Loucy (cell line): Measurements from ENCODE around the gene RAD9B.
"Not testable (repeated sequence)": the region's sequence is repeated elsewhere in the genome, so short reads cannot be mapped to it uniquely, and the experiment has no call there.

Source experiments
- H2AFZ ChIP-seq: fragments of 200-600 bp; sonication (generic); 2 replicates; pipeline ENCODE4 v1.6.0; 2016; ENCODE audit warnings: antibody characterized with exemption, mild to moderate bottlenecking, low read length, moderate library complexity
- H3F3A ChIP-seq: fragments of 200-600 bp; 2 replicates; pipeline ENCODE4 v1.6.0; 2016; ENCODE audit warnings: antibody characterized with exemption, low read depth, mild to moderate bottlenecking
- H3K27me3 ChIP-seq: fragments of 200-600 bp; sonication (generic); 2 replicates; pipeline ENCODE4 v1.6.1; 2014; ENCODE audit warnings: low read length, mild to moderate bottlenecking; ENCODE audit not compliant: insufficient read depth, poor library complexity, severe bottlenecking
- H3K36me3 ChIP-seq: fragments of 200-600 bp; sonication (generic); 2 replicates; pipeline ENCODE4 v1.6.1; 2016; ENCODE audit warnings: low read length; ENCODE audit not compliant: insufficient read depth
- H3K4me1 ChIP-seq: fragments of 200-600 bp; sonication (generic); 2 replicates; pipeline ENCODE4 v1.5.1; 2014; ENCODE audit warnings: low read length, mild to moderate bottlenecking; ENCODE audit not compliant: insufficient read depth, poor library complexity, severe bottlenecking
- H3K4me2 ChIP-seq: fragments of 200-600 bp; sonication (generic); 2 replicates; pipeline ENCODE4 v1.6.0; 2014; ENCODE audit warnings: antibody characterized with exemption, low read length, low read depth, mild to moderate bottlenecking; ENCODE audit not compliant: poor library complexity, severe bottlenecking
- H3K4me3 ChIP-seq: fragments of 200-600 bp; sonication (generic); 2 replicates; pipeline ENCODE4 v1.5.1; 2014; ENCODE audit warnings: low read length, mild to moderate bottlenecking, mixed read lengths; ENCODE audit not compliant: poor library complexity, severe bottlenecking
- H3K79me2 ChIP-seq: fragments of 200-600 bp; sonication (generic); 2 replicates; pipeline ENCODE4 v1.6.1; 2014; ENCODE audit warnings: low read length; ENCODE audit not compliant: insufficient read depth
- H3K9ac ChIP-seq: fragments of 200-600 bp; sonication (generic); 2 replicates; pipeline ENCODE4 v1.6.0; 2014; ENCODE audit warnings: mild to moderate bottlenecking, low read depth, low read length, moderate library complexity; ENCODE audit not compliant: poor library complexity, severe bottlenecking
- H3K9me2 ChIP-seq: fragments of 200-600 bp; sonication (generic); replicated peaks from 2 replicates; pipeline ENCODE4 v1.6.1; 2016; ENCODE audit warnings: low read depth, low read length, mixed read lengths
- H3K9me3 ChIP-seq: fragments of 200-600 bp; sonication (generic); 2 replicates; pipeline ENCODE4 v1.6.1; 2014; ENCODE audit warnings: mild to moderate bottlenecking, antibody characterized with exemption, low read length, low read depth; ENCODE audit not compliant: insufficient read depth
- H4K20me1 ChIP-seq: fragments of 200-600 bp; sonication (generic); 2 replicates; pipeline ENCODE4 v1.6.0; 2014; ENCODE audit warnings: antibody characterized with exemption, low read length, mild to moderate bottlenecking; ENCODE audit not compliant: insufficient read depth, poor library complexity, severe bottlenecking
- CTCF ChIP-seq: fragments of 200-600 bp; sonication (generic); conservative IDR thresholded peaks from 2 replicates; pipeline ENCODE4 v1.5.1; 2014; ENCODE audit warnings: mild to moderate bottlenecking, antibody characterized with exemption, low read length
- EZH2phosphoT487 ChIP-seq: fragments of 200-600 bp; IDR thresholded peaks from 2 replicates; pipeline ENCODE4 v1.6.1; 2018; ENCODE audit warnings: antibody characterized with exemption, mild to moderate bottlenecking, moderate library complexity, borderline replicate concordance

RAD9B gene

GRCh38 chr12:110516995-110517394 is 14.9 kb downstream of the RAD9B start:
- H3K9ac ChIP-seq = no peak overlapping the region
- H3K9me2 ChIP-seq = no peaks in the 10 kb centered on the region
- no peaks in the 10 kb centered on the region for H3K27me3 ChIP-seq
- H4K20me1 ChIP-seq = no peaks in the 10 kb centered on the region
- no peak overlapping the region for H3K4me3 ChIP-seq
- no peaks in the 10 kb centered on the region for H3K36me3 ChIP-seq
- no peaks in the 10 kb centered on the region for H3K4me1 ChIP-seq
- no peaks in the 10 kb centered on the region for H3K9me3 ChIP-seq
- no peaks in the 10 kb centered on the region for H3K79me2 ChIP-seq
- no peak for TF ChIP-seq EZH2phosphoT487
- TF ChIP-seq CTCF = no peak
- H3F3A ChIP-seq = no peaks in the 10 kb centered on the region
- H2AFZ ChIP-seq = no peak overlapping the region
- no peak overlapping the region for H3K4me2 ChIP-seq

DNA sequence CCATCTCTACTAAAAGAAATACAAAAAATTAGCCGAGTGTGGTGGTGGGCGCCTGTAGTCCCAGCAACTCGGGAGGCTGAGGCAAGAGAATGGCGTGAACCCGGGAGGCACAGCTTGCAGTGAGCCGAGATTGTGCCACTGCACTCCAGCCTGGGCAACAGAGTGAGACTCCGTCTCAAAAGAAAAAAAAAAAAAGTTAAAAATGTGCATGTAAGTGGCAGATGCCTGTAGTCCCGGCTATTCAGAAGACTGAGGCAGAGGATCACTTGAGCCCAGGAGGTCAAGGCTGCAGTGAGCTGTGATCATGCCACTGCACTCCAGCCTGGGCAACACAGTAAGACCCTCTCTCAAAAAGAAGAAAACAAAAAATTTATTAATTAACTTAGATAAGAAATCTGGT is 15.9 kb downstream of the RAD9B start:
- not testable (repeated sequence) for H3K4me2 ChIP-seq, H3K9ac ChIP-seq, H3K79me2 ChIP-seq, H3K36me3 ChIP-seq, H4K20me1 ChIP-seq, H2AFZ ChIP-seq, H3K4me3 ChIP-seq, H3K4me1 ChIP-seq, H3F3A ChIP-seq, H3K27me3 ChIP-seq, H3K9me3 ChIP-seq, H3K9me2 ChIP-seq

DNA sequence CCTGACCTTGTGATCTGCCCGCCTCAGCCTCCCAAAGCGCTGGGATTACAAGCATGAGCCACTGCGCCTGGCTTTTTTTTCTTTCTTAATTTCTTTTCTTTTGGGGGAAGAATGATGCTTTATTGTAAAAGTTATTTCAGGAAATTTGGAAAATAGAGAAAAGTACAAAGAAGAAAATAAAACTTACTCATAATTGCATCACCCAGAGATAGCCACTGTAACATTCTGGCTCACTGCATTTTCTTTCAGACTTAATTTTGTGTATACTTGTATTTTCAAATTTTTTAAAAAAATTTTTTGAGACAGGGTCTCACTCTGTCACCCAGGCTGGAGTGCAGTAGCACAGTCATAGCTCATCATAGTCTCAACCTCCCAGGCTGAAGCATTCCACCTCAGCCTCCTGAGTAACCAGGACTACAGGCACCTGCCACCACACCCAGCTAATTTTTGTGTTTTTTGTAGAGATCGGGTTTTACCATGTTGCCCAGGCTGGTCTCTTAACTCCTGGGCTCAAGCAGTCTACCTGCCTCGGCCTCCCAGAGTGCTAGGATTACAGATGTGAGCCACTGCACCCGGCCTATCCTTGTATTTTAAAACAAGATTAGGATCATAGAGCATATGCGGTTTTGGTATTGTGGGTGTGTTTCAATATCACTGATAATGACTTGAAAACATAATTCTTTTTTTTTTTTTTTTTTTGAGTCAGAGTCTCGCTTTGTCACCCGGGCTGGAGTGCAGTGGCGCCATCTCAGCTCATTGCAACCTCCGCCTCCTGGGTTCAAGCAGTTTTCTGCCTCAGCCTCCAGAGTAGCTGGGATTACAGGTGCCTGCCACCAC is 19.0 kb downstream of the RAD9B start:
- not testable (repeated sequence) for H3K9me3 ChIP-seq, H3K9ac ChIP-seq, H3K36me3 ChIP-seq, H4K20me1 ChIP-seq, H3K9me2 ChIP-seq, H3F3A ChIP-seq, H3K79me2 ChIP-seq, H2AFZ ChIP-seq, H3K27me3 ChIP-seq, H3K4me1 ChIP-seq, H3K4me3 ChIP-seq, H3K4me2 ChIP-seq

- TF ChIP-seq EZH2phosphoT487 = no peak
- no peak for TF ChIP-seq CTCF
- H3K9me2 ChIP-seq = no peaks in the 10 kb centered on the region
- no peak overlapping the region for H2AFZ ChIP-seq
- no peaks in the 10 kb centered on the region for H3F3A ChIP-seq
- no peaks in the 10 kb centered on the region for H3K79me2 ChIP-seq
- no peaks in the 10 kb centered on the region for H3K27me3 ChIP-seq
- H3K9ac ChIP-seq = no peak overlapping the region
- peaks cover 18% of the 10 kb centered on the region; the same call in 1 of the 2 replicates for H3K36me3 ChIP-seq
- H3K4me2 ChIP-seq = no peak overlapping the region
- H4K20me1 ChIP-seq = no peaks in the 10 kb centered on the region
- peaks cover 9% of the 10 kb centered on the region for H3K4me1 ChIP-seq
- H3K9me3 ChIP-seq = no peaks in the 10 kb centered on the region
- no peak overlapping the region for H3K4me3 ChIP-seq
These were observed 26.2 kb downstream of the RAD9B start for GRCh38 chr12:110528277-110528839.
